ENCODE data around the gene FOXK1.

DNA sequence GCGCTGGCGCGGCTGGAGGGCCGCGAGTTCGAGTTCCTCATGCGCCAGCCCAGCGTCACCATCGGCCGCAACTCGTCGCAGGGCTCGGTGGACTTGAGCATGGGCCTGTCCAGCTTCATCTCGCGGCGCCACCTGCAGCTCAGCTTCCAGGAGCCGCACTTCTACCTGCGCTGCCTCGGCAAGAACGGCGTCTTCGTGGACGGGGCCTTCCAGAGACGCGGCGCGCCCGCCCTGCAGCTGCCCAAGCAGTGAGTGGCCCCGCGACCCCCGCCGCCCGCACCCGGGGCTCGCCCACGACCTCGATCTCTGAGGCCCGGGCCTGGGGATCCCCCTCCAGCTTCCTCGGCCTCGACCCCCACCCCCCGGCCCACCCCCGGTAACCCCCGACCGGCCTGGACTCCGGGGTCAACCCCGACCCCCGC lies 537 bp downstream of the FOXK1 start:
- TF ChIP-seq CTCF (conservative IDR thresholded peaks at IDR 0.05 in 1 of 2, IDR thresholded peaks at IDR 0.05 in 1 of 2; ENCODE audit: low read depth in 1 of 2, low read length in 2 of 2), result no peak
- no peak for TF ChIP-seq EZH2 (IDR thresholded peaks at IDR 0.05; ENCODE audit: low read length, missing control alignments)

Measured in fibroblast of lung (primary cell).